GM13976 (cell line): ENCODE results near the gene CUTC.

Experiments used
- DNase-seq: peaks from one replicate; pipeline ENCODE4 v3.0.0; 2012; ENCODE audit warnings: low spot score
- CTCF ChIP-seq: IDR thresholded peaks from 2 replicates; pipeline ENCODE4 v1.5.1; 2012; ENCODE audit warnings: borderline replicate concordance, mild to moderate bottlenecking; ENCODE audit not compliant: insufficient read depth; ENCODE audit errors: extremely low read depth, missing control alignments, control extremely low read depth
- in situ Hi-C: fragments of 300-500 bp; cut with MboI; formaldehyde crosslinking; loops from one replicate; pipeline ENCODE4 v1.12.0; 2022; ENCODE audit warnings: low sequenced_read_pairs, mixed read lengths, inconsistent platforms; ENCODE audit not compliant: unreplicated experiment

Gene CUTC

DNA sequence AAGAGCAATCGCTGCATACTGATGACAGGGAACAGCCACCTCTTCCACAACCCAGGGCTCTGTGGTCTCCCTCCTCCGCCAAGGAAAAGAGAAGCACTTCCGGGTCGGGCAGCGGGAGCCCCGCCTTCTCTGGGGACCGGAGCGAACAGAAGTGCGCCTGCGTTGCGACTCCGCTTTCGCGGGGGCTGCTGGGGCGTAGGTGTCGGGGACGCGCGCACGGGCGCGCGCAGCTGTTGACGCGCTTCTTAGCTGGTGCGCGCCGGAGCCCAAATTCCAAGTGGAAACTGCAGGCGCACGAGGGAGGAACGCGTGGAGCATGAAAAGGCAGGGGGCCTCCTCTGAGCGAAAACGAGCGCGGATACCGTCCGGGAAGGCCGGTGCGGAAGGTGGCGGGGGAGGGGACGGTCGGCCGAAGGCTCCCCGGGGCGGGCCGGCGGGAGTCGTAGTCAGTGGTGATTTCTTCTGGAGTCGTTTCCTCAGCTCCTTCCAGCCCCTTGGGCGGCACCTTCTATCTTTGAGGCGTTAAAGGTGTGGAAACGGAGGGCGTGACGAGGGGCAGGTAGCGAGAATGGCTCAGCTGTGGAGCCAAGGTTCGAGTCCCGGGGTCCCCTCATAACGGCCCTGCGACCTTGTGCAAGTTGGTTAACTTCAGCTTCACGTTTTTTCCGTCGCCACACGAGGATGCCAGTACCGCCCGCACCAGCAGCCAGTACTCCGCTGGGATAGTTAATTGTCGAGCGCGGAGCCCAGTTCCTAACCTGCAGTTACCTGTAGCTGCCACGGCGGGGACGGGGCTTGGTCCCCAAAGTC lies at the start of gene CUTC, which contains the start of gene COX15:
CUTC (plus strand) TSS at position 202 of the 810 bp plus-strand sequence; CDS start at position 317, 115 bp downstream.
COX15 (minus strand) TSS at position 95 of the 810 bp plus-strand sequence; CDS start at position 17, 78 bp downstream.
- peak; percentile 25 for TF ChIP-seq CTCF
- peak; percentile 94 for DNase-seq
- in situ Hi-C loops: no loop called here

- in situ Hi-C loops: no loop called here
- no peak for TF ChIP-seq CTCF
- no peak for DNase-seq
These were observed 49.3 kb upstream of the CUTC start for GRCh38 chr10:99682752-99683151.

GRCh38 chr10:99685597-99685967 lies 46.5 kb upstream of the CUTC start:
- peak; percentile 31 for DNase-seq
- no peak for TF ChIP-seq CTCF
- in situ Hi-C loops: no loop called here

GRCh38 chr10:99689461-99689860 lies 42.6 kb upstream of the CUTC start:
- TF ChIP-seq CTCF: no peak
- no peak for DNase-seq
- in situ Hi-C loops: no loop called here

DNA sequence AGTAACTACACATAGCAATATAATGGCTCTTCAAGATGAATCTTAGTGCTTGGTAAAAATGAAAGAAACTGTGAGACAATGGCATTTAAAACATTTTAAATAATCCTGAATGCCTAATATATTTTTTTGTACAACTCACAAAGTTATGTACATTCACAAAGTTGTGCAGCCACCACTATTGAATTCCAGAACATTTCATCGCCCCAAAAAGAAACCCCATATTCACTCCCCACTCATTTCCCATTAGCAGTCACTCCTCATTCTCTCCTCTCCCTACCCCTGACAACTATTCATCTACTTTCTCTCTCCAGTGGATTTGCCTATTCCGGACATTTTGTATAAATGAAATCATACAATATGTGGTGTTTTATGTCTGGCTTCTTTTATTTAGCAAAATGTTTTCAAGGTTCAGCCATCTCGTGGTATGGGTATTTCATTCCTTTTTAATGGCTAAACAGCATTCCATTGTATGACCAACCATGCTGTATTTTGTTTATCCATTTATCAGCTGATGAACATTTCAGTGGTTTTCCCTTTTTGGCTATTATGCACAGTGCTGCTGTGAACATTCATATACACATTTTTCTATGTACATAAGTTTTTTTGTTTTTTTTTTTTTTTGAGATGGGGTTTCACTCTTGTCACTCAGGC lies 38.0 kb upstream of the CUTC start:
- in situ Hi-C loops: no loop called here
- DNase-seq: no peak
- TF ChIP-seq CTCF: no peak

DNA sequence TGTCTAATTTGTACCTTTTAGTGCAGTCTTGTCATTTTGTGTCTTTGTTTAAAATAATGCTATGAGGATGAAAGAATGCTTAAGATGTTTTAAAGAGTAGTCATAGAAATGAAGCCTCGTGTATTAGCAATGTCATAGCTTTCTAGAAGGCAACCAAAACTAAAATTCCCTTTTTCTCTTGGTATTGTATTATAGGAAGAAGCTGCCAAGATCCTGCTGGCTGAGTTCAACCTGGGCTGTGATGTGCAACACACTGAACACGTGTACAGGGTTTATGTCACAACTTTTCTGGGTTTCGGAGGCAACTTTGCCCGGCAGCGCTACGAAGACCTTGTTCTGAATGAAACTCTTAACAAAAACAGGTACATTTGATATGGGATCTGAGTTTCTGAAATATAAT lies 36.3 kb upstream of the CUTC start:
- no peak for TF ChIP-seq CTCF
- in situ Hi-C loops: no loop called here
- DNase-seq: no peak
